ENCODE data around the gene SAFB. TPM values are rescaled to one million over a fixed set of nuclear protein-coding genes. Genes with fewer than 3 reads are reported as not detected.

SAFB gene
- total RNA-seq, 2 donors from 2014 or later = 49.8 to 244 TPM

- H3K27ac ChIP-seq = no peak overlapping the region
- ATAC-seq (no peak), DNase-seq (no peak)
- H3K4me3 ChIP-seq = no peak overlapping the region
- H3K27me3 ChIP-seq = no peaks in the 10 kb centered on the region
- no peak for TF ChIP-seq POLR2A (IDR thresholded peaks at IDR 0.05)
- no peak for TF ChIP-seq CTCF (IDR thresholded peaks at IDR 0.05)
- H3K4me1 ChIP-seq = peaks cover 32% of the 10 kb centered on the region
- H3K9me3 ChIP-seq = no peaks in the 10 kb centered on the region
- intact Hi-C loops (cut with DNase I) = no loop called here
- H3K36me3 ChIP-seq (replicated peaks in 1 of 2; ENCODE audit: insufficient read depth in 1 of 2, low read depth in 2 of 2) = no peaks in the 10 kb centered on the region
- 88 to 90% methylated on average over 6 of the region's 6 CpGs for WGBS, 2 donors
Observed at GRCh38 chr19:5635427-5635826, 12.5 kb downstream of the SAFB start.

GRCh38 chr19:5637971-5638370, 15.1 kb downstream of the SAFB start:
- H3K27ac ChIP-seq = no peak overlapping the region
- no peak for DNase-seq
- WGBS, 2 donors = 13 to 21% methylated on average over 1 of the region's 1 CpG
- no peaks in the 10 kb centered on the region for H3K9me3 ChIP-seq
- H3K4me1 ChIP-seq = peaks cover 27% of the 10 kb centered on the region
- no peaks in the 10 kb centered on the region for H3K36me3 ChIP-seq (replicated peaks in 1 of 2; ENCODE audit: insufficient read depth in 1 of 2, low read depth in 2 of 2)
- H3K4me3 ChIP-seq = no peak overlapping the region
- TF ChIP-seq CTCF (IDR thresholded peaks at IDR 0.05) (no peak), POLR2A (IDR thresholded peaks at IDR 0.05) (no peak)
- ATAC-seq = no peak
- intact Hi-C loops (cut with DNase I) = no loop called here
- H3K27me3 ChIP-seq = no peaks in the 10 kb centered on the region

- Histone ChIP-seq H3K4me3 (no peak overlapping the region), H3K27ac (no peak overlapping the region), H3K27me3 (no peaks in the 10 kb centered on the region), H3K36me3 (replicated peaks in 1 of 2; ENCODE audit: insufficient read depth in 1 of 2, low read depth in 2 of 2) (peaks cover 0 to 10% of the 10 kb centered on the region in 2 donors), H3K9me3 (no peaks in the 10 kb centered on the region), H3K4me1 (peaks cover 23% of the 10 kb centered on the region)
- DNase-seq = no peak
- WGBS, 2 donors = 90 to 94% methylated on average over 4 of the region's 4 CpGs
- no peak for TF ChIP-seq CTCF (IDR thresholded peaks at IDR 0.05)
- intact Hi-C loops (cut with DNase I) = no loop called here
- no peak for ATAC-seq
Observed at GRCh38 chr19:5641171-5641570, 18.3 kb downstream of the SAFB start.

GRCh38 chr19:5642204-5642603, 19.3 kb downstream of the SAFB start:
- peaks cover 23% of the 10 kb centered on the region for H3K4me1 ChIP-seq
- intact Hi-C loops (cut with DNase I) = no loop called here
- peaks cover 0 to 19% of the 10 kb centered on the region in 2 donors for H3K36me3 ChIP-seq (replicated peaks in 1 of 2; ENCODE audit: insufficient read depth in 1 of 2, low read depth in 2 of 2)
- no peak for TF ChIP-seq CTCF (IDR thresholded peaks at IDR 0.05)
- no peak for TF ChIP-seq POLR2A (IDR thresholded peaks at IDR 0.05)
- peak overlapping the region in 1 of 4 donors; percentile 17 for H3K27ac ChIP-seq
- H3K9me3 ChIP-seq = no peaks in the 10 kb centered on the region
- ATAC-seq = peak; percentile 60
- H3K27me3 ChIP-seq = no peaks in the 10 kb centered on the region
- no peak overlapping the region for H3K4me3 ChIP-seq
- DNase-seq = no peak
- WGBS, 2 donors = 53 to 67% methylated on average over 2 of the region's 2 CpGs

- no peaks in the 10 kb centered on the region for H3K9me3 ChIP-seq
- intact Hi-C loops (cut with DNase I) = no loop called here
- ATAC-seq (no peak), DNase-seq (no peak)
- H3K4me1 ChIP-seq = peaks cover 17% of the 10 kb centered on the region
- no peaks in the 10 kb centered on the region for H3K27me3 ChIP-seq
- no peak overlapping the region for H3K27ac ChIP-seq
- TF ChIP-seq CTCF (IDR thresholded peaks at IDR 0.05) (no peak), POLR2A (IDR thresholded peaks at IDR 0.05) (no peak)
- peaks cover 0 to 25% of the 10 kb centered on the region in 2 donors for H3K36me3 ChIP-seq (replicated peaks in 1 of 2; ENCODE audit: insufficient read depth in 1 of 2, low read depth in 2 of 2)
- 92 to 94% methylated on average over 4 of the region's 4 CpGs for WGBS, 2 donors
- H3K4me3 ChIP-seq = no peak overlapping the region
Observed at GRCh38 chr19:5643060-5643459, 20.2 kb downstream of the SAFB start.

Measured in body of pancreas (tissue), 4 donors.